K562 (cell line): Measurements from ENCODE around the gene SPEG. TPM values are rescaled to one million over a fixed set of nuclear protein-coding genes. Genes with fewer than 3 reads are reported as not detected.

Source experiments
- ARID1B ChIP-seq: fragments of 450-650 bp; IDR thresholded peaks from 2 replicates; pipeline ENCODE4 v1.6.1; 2016; ENCODE audit warnings: antibody characterized with exemption, mild to moderate bottlenecking, inconsistent platforms
- ARID2 ChIP-seq: fragments of 450-650 bp; IDR thresholded peaks from 2 replicates; pipeline ENCODE4 v1.6.1; 2017; ENCODE audit warnings: antibody characterized with exemption, mild to moderate bottlenecking
- ATF1 ChIP-seq, 2 experiments: fragments of 450-650 bp in 1 of 2; IDR thresholded peaks; 2 replicates each; pipeline ENCODE4 v1.6.1; 2016; ENCODE audit warnings: missing compliant biosample characterization in 1 of 2, missing genetic modification characterization in 1 of 2
- CREB1 ChIP-seq, 2 experiments: sonication (generic) in 1 of 2; formaldehyde crosslinking in 1 of 2; IDR thresholded peaks; 2 replicates each; pipeline versions ENCODE4 v1.6.1 to v1.8.0; 2012 to 2022; ENCODE audit warnings: inconsistent platforms in 1 of 2, mild to moderate bottlenecking in 1 of 2, missing genetic modification reagents in 1 of 2, moderate library complexity in 1 of 2
- CSDE1 ChIP-seq, 2 experiments: fragments of 450-650 bp; IDR thresholded peaks; 2 replicates each; pipeline ENCODE4 v1.6.1; 2016; ENCODE audit warnings: mild to moderate bottlenecking in 1 of 2
- ELF1 ChIP-seq: fragments of 200-800 bp; sonication (Bioruptor generic); IDR thresholded peaks from 2 replicates; pipeline ENCODE4 v1.6.1; 2016; ENCODE audit warnings: missing genetic modification characterization, missing compliant biosample characterization
- HNRNPLL ChIP-seq: fragments of 200-400 bp; formaldehyde crosslinking; IDR thresholded peaks from 2 replicates; pipeline ENCODE4 v1.6.1; 2017; ENCODE audit warnings: low read length, low read depth, mild to moderate bottlenecking; ENCODE audit not compliant: poor library complexity, severe bottlenecking
- KAT2B ChIP-seq: IDR thresholded peaks from one replicate; pipeline ENCODE4 v1.6.1; 2012; ENCODE audit warnings: low read depth, mild to moderate bottlenecking, control low read depth, inconsistent platforms, low read length, moderate library complexity
- KLF16 ChIP-seq: IDR thresholded peaks from 2 replicates; pipeline ENCODE4 v1.6.1; 2016; ENCODE audit warnings: antibody characterized with exemption
- L3MBTL2 ChIP-seq: fragments of 450-650 bp; IDR thresholded peaks from 2 replicates; pipeline ENCODE4 v1.6.1; 2016; ENCODE audit warnings: mild to moderate bottlenecking, moderate library complexity
- POLR2G ChIP-seq: fragments of 200-400 bp; formaldehyde crosslinking; IDR thresholded peaks from 2 replicates; pipeline ENCODE4 v1.6.1; 2017; ENCODE audit warnings: low read depth, mild to moderate bottlenecking, antibody characterized with exemption, low read length, moderate library complexity
- PRDM10 ChIP-seq: fragments of 450-650 bp; IDR thresholded peaks from 2 replicates; pipeline ENCODE4 v1.6.1; 2018; ENCODE audit not compliant: partially characterized antibody
- SOX6 ChIP-seq: fragments of 450-650 bp; IDR thresholded peaks from 2 replicates; pipeline ENCODE4 v1.6.1; 2014; ENCODE audit warnings: mild to moderate bottlenecking
- SP1 ChIP-seq: sonication (generic); formaldehyde crosslinking; IDR thresholded peaks from 2 replicates; pipeline ENCODE4 v1.8.1; 2022; ENCODE audit warnings: mild to moderate bottlenecking, missing genetic modification reagents
- TCF7 ChIP-seq: sonication (generic); IDR thresholded peaks from 2 replicates; pipeline ENCODE4 v1.6.1; 2016; ENCODE audit warnings: antibody characterized with exemption, borderline replicate concordance
- TFAP4 ChIP-seq: sonication (generic); formaldehyde crosslinking; IDR thresholded peaks from 2 replicates; pipeline ENCODE4 v1.8.0; 2022; ENCODE audit warnings: missing genetic modification reagents, mild to moderate bottlenecking, moderate library complexity, borderline replicate concordance
- ZBTB2 ChIP-seq: fragments of 450-650 bp; IDR thresholded peaks from 2 replicates; pipeline ENCODE4 v1.6.1; 2016; ENCODE audit warnings: antibody characterized with exemption
- ZNF23 ChIP-seq: fragments of 250-450 bp; sonication (Bioruptor Pico); IDR thresholded peaks from 2 replicates; pipeline ENCODE4 v1.4.0; 2020; ENCODE audit warnings: mild to moderate bottlenecking
- polyA plus RNA-seq, 8 experiments: library from polyadenylated mRNA; depleted of rRNA in 4 of 8; stranded (reverse) in 5 of 8; unstranded in 3 of 8; fragments of >200 nt; fragmentation: Nextera tagmentation in 2 of 8; fragmentation: Illumina TruSeq in 1 of 8; extraction: Ambion mirVana in 2 of 8; extraction: Trizol in 1 of 8; gene quantifications; 2 replicates each; pipeline versions ENCODE4 v1.2.1 to v1.2.3, GENCODE V29; 2011 to 2014; ENCODE audit warnings: inconsistent platforms in 1 of 8, missing spikeins in 1 of 8
- total RNA-seq, 7 experiments: library from RNA; depleted of rRNA in 6 of 7; stranded (reverse); fragments of >200 nt in 6 of 7; fragmentation: Illumina TruSeq in 2 of 7; extraction: Trizol in 2 of 7; gene quantifications; 2 replicates each; pipeline versions ENCODE4 v1.2.1 to v1.2.3, GENCODE V29; 2011 to 2021; ENCODE audit warnings: low replicate concordance in 1 of 7

The SPEG gene
- total and polyA plus RNA-seq, 9 of the 15 experiments (the other 6 are each of a cell fraction or from before 2014, with no cell fraction given), result 0.49 to 8.7 (median 3.0) TPM

GRCh38 chr2:219521066-219521880 is 86.6 kb downstream of the SPEG start (continued):
- no peak for TF ChIP-seq ATF1 (CRISPR knock-in tag; IDR thresholded peaks at IDR 0.05)
- TF ChIP-seq ATF1 (tag; IDR thresholded peaks at IDR 0.05), result peak; percentile 38; the same call in 1 of the 2 replicates
- no peak for TF ChIP-seq CSDE1 (IDR thresholded peaks at IDR 0.05)
- peak; percentile 80; the same call in 1 of the 2 replicates for TF ChIP-seq ZBTB2
- peak; percentile 55; the same call in 1 of the 2 replicates for TF ChIP-seq ELF1 (tag)
- TF ChIP-seq TFAP4 (CRISPR knock-in tag), result peak; percentile 67; the same call in 1 of the 2 replicates
- TF ChIP-seq CREB1 (IDR thresholded peaks at IDR 0.05), result 0 out of 2 replicates have a peak, but pooled peaks have one; percentile 18
- TF ChIP-seq CREB1 (CRISPR knock-in tag; IDR thresholded peaks at IDR 0.05), result 0 out of 2 replicates have a peak, but pooled peaks have one; percentile 8
- peak; percentile 83 for TF ChIP-seq ZNF23 (CRISPR knock-in tag)
- TF ChIP-seq KAT2B, result no peak
- peak; percentile 55 for TF ChIP-seq POLR2G
- peak; percentile 85 for TF ChIP-seq ARID1B
- TF ChIP-seq SOX6, result peak; percentile 49; the same call in 1 of the 2 replicates
- peak; percentile 34 for TF ChIP-seq PRDM10
- peak; percentile 14 for TF ChIP-seq HNRNPLL
- peak; percentile 52; the same call in 1 of the 2 replicates for TF ChIP-seq ARID2
- TF ChIP-seq SP1 (CRISPR knock-in tag), result peak; percentile 57
- TF ChIP-seq L3MBTL2, result peak; percentile 12; the same call in 1 of the 2 replicates
- peak; percentile 72; the same call in 1 of the 2 replicates for TF ChIP-seq KLF16
- 0 out of 2 replicates have a peak, but pooled peaks have one; percentile 25 for TF ChIP-seq TCF7
